Lower leg skin (tissue), 3 donors: Measurements from ENCODE around the gene CACNA1D.

ENCODE experiments used
- CTCF ChIP-seq, 3 donors: fragments of 450-650 bp; IDR thresholded peaks; one replicate each; pipeline ENCODE4 v1.5.1; 2016; ENCODE audit warnings: antibody characterized with exemption in 3 of 3, mild to moderate bottlenecking in 3 of 3, moderate library complexity in 2 of 3
- POLR2A ChIP-seq, 2 donors: fragments of 450-650 bp; IDR thresholded peaks; one replicate each; pipeline ENCODE4 v1.6.1; 2016 to 2017; ENCODE audit warnings: antibody characterized with exemption in 2 of 2, mild to moderate bottlenecking in 1 of 2, moderate library complexity in 1 of 2

GRCh38 chr3:53805463-53806159, 311.2 kb downstream of the CACNA1D start:
- TF ChIP-seq POLR2A (IDR thresholded peaks at IDR 0.05) (no peak), CTCF (IDR thresholded peaks at IDR 0.05) (no peak)
